HG02763 (cell line): ENCODE results near the gene ZNF428.
"Not testable (repeated sequence)": the region's sequence is repeated elsewhere in the genome, so short reads cannot be mapped to it uniquely, and the experiment has no call there.

Experiments used
- ATAC-seq: cut with Tn5 transposase; IDR thresholded peaks from one replicate; pipeline ENCODE4 v1.9.1; 2021; ENCODE audit warnings: mild to moderate bottlenecking, moderate library complexity; ENCODE audit not compliant: unreplicated experiment

ZNF428 gene

DNA sequence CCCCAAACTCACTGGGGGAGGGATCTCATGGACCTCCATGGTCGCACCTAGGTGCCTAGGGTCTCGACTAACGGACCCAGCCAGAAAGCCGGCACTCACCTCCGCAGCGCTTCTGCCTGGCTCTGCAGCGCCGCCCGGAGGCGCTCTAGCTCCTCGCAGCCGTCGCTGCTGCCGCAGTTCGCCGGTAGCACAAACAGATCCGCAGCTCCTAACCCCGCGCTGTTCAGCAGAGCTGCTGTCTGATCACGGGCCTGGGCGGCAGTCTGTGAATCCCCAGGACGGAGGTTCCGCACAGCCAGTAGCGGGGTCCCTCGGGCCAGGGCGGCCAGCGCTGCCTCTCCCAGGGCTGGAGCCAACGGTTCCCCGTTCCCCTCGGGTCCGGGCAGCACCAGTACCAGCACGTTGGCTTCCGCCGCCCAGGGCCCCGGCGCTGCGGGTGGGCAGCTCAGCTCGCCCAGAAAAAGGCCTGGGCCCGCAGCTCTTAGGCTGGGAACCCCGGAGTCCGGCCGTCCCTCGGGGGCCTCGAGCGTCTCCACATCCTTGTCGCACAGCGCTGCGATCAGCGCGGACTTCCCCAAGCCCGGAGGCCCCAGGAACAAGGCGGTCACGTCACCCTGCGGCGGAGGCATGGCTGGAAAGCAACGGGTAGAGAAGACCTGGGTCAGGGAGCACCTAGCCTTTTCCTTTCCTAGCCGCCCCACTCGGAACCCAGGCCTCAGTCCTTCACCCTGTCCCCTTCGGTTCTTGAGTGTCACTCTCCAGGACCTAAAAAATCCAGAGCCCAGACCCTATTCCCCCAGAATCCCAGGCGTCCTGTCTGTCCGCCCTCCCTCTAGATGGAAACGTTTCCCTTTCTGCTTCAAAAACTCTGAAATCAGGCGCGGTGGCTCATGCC, 24.5 kb downstream of the ZNF428 start:
- no peak for ATAC-seq

DNA sequence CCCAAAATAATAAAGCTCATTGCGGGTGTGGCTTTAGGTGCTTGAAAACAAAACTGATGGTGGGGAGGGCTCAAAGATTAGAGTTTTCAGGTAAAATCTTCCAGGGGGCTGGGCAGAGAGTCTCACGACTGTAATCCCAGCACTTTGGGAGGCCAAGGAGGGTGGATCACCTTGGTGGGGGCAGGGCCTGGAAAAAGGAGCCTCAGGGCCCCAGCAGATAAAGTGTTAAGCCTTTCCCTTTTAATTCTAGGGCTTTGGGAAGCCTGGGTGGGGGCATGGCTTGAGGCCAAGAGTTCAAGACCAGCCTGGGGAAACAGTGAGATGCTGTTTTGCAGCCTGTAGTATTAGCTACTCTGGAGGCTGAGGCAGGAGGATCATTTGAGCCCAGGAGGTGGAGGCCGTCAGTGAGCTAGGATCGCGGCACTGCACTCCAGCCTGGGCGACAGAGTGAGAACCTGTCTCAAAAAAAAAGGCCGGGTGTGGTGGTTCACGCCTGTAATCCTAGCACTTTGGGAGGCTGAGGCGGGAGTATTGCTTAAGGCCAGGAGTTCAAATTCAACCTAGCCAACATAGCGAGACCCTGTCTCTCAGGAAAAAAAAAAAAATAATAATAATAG, 25.2 kb downstream of the ZNF428 start:
- ATAC-seq, result no peak

DNA sequence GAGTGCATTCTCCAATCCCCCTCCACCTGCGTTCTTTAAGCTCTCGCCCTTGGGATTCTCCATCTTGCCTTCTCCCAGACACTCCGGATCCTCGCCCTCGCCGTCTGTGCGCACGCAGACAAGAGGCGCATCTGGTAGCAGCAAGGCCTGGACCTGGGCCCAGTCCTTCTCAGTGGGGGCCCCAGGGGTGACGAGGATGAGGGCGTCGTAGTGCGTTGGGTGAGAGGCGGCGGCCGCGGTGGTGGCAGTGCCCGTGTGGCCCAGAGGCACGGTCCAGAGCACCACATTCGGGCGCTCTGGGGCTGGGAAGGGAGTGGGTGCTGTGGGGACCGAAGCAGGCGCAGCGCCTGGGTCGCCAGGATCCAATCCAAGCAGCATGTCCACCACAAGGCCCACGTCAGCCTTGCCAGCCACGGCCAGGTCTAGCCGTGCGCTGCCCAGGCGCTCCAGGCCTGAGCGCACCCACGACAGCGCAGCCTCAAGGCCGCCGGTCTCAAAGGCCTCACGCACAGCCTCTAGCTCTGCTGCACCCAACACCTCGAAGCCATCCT, 26.6 kb downstream of the ZNF428 start:
- ATAC-seq, result no peak

DNA sequence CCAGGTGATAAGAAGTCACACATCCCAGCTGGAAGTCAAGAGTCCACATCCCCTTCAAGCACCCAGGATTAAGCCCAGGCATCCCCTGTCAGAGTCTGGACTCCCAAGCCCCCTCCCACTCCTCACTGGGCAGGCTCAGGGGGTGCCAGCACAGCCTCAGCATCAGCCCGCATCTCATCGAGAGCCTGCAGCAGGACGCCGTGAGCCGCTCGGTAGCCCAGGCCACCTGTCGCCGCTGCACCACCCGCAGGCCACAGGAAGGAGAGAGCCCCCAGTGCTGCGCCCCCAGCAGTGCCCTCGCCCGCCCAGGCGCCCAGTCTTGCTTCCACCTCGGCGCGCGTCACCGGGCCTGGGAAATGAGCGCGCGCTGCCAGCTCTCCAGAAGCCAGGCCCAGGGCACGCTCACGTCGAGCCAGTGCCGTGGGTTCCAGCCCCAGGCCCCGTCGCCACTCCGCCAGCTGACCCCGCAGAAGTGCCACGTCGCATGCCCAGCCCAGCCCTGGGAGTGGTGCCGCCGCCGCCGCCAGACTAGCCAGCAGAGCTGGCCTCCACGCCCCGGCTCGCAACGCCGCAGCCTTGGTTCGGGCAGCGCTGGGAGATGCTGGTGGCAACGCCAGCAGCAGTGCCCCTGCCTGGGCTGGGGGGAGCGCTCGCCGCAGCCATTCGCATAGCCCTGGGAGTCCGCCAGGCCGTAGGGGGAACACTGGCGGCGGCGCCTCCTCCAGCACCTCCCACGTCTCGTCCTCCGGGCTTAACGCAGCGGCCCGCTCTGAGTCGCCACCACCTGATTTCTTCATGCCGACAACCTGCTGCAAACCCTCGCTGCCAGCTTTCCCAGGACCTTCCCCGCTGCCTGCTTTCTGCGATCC, 27.3 kb downstream of the ZNF428 start:
- no peak for ATAC-seq

DNA sequence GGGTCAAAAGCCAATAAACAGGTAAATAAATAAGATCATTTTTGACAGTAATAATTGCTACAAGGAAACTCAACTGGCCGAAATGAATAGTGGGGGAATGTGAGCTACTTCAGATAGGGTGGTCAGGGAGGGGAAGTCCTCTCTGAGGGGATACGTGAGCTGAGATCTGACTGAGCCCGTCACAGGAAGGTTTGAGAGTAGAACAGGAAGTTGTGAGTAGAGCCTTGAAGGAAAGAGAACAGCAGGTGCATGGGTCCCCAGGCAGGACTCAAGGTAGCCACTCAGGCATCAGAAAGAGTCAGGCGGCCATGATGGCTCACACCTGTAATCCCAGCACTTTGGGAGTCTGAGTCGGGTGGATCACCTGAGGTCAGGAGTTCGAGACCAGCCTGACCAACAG, 29.8 kb downstream of the ZNF428 start:
- no peak for ATAC-seq

DNA sequence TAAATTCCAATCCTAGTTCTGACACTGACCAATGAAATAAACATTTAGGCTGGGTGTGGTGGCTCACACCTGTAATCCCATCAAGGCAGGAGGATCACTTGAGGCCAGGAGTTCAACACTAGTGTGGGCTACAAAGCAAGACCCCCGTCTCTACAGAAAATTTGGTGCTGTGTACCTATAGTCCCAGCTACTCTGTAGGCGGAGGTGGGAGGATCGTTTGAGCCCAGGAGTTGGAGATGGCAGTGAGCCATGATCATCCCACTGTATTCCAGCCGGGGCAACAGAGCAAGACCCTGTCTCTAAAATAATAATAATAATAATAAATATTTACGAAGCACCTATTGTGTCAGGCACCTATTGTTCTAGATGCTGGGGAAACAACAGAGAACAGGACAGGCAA, 30.2 kb downstream of the ZNF428 start:
- ATAC-seq, result no peak

DNA sequence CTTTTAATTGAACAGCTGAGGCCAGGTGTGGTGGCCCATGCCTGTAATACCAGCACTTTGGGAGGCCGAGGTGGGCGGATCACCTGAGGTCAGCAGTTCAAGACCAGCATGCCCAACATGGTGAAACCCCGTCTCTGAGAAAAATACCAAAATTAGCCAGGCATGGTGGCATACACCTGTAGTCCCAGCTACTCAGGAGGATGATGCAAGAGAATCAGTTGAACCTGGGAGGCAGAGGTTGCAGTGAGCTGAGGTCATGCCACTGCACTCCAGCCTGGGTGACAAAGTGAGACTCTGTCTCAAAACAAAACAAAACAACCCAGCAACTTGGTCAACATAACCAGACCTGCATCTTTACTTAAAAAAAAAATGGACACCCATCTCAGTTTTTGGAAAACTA, 32.4 kb downstream of the ZNF428 start:
- ATAC-seq, result not testable (repeated sequence)

DNA sequence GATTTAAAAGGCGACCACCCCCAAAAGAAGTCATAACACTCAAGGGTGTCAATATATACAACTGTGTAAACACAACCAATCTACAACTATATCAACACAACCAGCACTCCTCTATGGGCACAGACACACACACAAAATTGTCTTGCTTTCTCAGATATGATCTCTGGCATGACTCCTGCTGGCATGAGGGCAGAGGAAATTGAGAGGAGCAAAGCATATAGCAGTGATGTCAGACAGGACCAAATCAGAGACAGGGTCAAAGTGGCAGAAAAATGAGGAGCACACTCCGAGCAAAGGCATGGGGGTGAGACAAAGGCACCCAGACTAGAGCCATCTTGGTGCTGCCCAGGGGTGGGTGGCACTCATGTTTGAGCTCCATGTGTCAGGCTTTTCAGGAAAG, 33.1 kb downstream of the ZNF428 start:
- ATAC-seq, result no peak

DNA sequence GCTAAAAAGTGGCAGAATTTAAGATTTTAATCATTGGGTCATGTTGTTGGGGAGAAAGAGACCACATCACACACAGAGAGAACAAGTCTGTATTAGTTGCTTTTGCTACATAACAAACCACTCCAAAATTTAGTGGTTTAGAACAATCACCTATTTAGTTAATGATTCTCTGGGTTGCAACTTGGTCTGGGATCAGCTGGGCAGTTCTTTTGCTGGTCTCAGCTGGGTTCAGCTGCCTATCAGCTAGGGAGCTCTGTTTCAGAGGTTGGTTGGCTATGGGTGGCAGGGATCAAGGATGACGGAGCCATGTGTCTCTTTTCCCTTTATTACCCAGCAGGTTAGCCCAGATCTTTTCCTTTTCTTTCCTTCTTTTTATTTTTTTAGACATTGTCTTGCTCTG, 34.9 kb downstream of the ZNF428 start:
- ATAC-seq, result no peak

DNA sequence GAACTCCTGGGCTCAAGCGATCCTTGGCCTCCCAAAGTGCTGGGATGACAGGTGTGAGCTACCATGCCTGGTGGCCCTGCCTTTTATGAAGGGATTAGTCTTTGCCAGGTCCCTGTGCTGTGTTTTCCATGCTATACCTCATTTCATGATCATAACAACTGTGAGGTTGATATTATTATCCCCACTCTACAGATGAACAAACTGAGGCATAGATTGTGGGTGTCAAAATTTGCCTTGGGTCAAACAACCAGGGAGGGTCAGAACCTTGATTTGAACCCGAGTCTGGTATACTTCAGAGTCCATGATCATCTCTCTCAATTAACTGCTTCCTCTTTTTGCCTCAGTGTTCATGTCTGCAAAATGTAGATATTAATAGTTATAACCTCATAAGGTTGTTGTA, 36.9 kb downstream of the ZNF428 start:
- ATAC-seq, result no peak

DNA sequence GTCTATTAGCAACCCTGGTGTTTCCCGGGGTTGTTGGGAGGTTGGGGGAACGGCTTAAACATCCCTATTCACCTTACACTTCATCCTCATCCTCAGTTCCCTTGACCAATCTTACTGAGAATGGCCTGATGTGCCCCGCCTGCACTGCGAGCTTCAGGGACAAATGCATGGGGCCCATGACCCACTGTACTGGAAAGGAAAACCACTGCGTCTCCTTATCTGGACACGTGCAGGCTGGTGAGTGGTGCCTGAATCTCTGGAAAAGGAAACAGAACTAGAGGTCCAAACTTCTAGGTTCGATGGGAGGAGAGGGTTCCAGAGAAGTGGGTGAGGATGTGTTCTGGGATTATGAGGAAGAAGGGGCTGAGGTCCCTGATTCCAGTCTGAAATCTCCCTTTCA, 38.0 kb downstream of the ZNF428 start:
- ATAC-seq, result no peak

DNA sequence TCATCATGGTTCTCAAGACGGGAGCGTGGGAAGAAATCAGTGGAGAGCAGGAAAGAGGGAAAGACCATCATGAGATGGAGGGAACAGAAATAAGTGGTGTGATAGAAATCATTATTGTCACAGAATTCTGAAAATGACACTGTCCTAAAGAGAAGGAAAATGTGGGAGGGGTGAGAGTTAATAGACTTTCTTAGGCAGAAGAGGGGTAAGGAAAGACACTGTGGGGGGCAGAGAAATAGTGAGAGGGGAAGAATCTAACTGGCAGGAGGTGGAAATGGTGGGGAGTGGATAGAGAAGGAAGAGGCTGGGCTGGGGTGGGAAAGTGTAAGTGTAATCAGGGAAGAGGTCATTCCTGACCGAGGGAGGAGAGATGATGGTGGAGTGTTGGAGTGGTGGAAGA, 40.6 kb downstream of the ZNF428 start:
- no peak for ATAC-seq

DNA sequence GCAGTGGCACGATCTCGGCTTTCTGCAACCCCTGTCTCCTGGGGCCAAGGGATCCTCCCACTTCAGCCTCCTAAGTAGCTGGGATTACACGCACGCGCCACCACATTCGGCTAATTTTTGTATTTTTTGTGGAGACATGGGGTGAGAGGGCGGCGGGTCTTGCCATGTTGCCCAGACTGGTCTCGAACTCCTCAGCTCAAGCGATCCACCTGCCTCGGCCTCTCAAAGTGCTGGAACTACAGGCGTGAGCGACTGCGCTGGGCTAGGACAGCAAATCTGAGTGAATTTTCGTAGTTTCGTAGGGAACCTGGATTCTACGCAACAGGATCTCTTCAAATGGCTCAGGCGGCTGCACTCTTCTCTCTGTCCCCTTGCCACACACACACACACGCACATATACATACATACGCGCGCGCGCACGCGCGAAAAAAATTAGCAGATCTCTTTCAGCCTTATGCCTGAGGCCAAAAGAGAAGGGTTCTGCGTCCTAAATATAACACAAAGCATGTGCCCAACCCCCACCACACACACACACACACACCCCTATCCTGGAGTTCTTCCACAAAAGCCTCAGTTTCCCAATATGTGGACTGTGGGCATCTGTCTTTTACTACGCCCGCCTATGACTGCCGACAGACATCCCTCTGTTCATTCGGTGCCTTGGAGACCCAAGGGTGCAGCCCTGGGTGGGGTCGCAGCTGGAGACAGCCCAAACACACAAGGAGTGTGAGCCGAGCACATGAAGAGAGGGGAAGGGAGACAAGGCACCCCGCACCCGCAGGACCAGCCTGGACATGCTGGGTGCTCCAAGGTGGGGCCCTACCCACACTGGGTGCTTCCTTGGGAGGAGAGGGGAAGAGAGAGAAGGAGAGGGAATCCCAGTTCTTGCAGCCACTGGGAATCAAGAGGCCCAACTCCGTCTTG, 43.2 kb downstream of the ZNF428 start:
- no peak for ATAC-seq

DNA sequence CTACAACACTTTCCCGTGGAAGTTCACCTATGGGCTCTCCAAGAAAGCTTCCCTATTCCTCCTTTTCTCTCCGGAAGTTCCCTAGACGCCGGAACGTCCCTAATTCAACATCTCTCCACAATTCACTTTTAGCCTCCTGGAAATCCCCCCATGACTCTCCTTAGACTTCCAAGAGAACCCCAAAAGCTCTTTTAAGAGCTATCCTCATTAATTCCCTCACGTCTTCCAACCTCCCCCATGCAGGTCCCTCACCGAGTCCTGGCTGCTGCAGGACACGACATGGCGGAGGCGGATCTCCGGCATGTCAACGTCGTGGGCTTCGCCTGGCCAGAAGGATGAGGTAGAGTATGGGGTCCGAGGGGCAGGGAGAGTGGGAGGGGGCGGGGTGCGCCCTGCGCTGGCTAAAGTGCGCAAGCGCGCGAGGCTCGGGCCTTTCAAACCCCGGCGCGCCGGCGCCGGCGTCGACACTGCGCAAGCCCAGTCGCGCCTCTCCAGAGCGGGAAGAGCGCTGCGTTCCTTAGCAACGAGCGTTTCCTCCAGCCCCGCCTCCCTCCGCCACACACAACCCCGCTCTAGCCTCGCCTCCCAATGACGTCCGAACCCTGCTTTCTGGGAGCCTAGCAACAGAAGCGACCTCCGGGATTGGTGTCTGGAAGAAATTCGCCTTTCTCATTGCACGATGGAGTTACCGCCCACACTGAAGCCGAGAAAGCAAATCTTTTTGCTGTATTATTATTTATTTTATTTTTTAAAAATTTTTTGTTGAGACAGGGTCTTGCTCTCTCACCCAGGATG, 44.1 kb downstream of the ZNF428 start, which contains the start of the genes PINLYP and XRCC1:
PINLYP (plus strand) TSS at position 646 of the 795 bp plus-strand sequence. CDS start 1,391 bp downstream, outside the sequence.
XRCC1 (minus strand) TSS at position 372 of the 795 bp plus-strand sequence; CDS start at position 303, 69 bp downstream.
- peak; percentile 95 for ATAC-seq

DNA sequence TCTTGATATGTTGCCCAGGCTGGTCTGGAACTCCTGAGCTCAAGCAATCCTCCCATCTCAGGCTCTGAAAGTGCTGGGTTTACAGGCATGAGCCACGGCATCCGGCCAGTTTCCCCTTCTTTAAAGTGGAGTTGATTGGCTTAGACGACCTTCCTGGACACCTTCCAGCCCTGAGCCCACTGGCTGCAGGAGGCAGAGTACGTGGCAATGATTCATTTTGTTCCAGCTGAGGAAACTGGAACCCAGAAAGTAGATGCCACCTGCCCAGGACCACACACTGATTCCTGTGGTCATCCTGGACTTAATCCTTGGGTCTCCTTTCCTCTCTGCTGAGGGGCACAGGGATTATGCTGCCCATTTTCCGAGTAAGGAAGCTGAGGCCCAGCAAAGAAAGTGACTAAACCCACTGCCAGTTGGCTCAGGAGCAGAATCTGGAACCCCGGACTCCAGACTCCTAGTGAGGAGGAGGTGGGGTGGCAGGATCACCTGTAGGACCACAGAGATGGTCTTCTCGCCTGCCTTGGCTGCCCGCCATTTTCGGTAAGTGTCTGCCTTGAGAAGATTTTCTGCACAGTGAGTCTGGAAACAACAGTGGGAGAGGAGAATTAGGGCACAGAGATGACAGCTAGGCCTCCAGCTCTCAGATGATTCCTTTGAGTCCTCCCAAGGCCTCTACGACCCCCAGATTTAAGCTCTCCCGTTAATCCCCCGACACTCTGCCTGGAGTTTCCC, 44.8 kb downstream of the ZNF428 start:
- no peak for ATAC-seq

DNA sequence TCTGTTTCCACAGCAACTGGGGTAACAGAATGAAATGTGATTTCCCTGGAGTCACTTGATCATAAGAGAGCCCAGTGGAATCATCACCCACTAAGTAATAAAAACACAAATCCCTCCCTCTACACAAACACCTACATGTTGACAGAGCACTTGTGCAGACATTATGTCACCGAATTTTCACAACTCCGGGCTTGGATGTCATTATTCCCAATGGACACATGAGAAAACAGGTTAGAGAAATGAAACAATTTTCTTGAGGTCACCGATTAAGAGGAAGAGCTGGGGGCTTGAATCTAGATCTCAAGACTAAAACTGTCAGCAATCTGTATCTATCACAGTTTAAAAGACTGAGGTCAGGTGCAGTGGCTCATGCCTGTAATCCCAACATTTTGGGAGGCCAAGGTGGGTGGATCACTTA, 47.2 kb downstream of the ZNF428 start:
- no peak for ATAC-seq

DNA sequence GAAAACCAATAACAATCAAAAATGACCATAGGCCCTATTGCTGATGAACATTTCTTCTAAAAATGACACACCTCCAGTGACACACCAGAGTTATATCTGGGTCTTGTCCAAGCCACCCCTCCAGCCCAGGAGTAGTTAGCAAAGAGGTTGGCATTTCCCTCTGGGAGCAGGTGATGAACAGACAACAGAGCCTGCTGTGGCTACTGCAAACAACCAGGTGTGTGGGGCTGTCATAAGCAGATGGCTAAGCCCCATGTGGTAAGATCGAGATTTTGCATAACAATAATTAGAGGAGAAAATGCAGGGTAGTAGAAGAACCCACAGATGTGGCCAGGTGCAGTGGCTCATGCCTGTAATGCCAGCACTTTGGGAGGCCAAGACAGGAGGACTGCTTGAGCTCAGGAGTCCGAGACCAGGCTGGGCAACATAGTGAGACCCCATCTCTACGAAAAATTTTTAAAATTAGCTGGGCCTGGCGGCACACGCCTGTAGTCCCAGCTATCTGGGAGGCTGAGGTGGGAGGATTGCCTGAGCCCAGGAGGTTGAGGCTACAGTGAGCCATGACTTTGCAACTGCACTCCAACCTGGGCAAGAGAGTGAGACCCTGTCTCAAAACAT, 49.1 kb downstream of the ZNF428 start:
- no peak for ATAC-seq

DNA sequence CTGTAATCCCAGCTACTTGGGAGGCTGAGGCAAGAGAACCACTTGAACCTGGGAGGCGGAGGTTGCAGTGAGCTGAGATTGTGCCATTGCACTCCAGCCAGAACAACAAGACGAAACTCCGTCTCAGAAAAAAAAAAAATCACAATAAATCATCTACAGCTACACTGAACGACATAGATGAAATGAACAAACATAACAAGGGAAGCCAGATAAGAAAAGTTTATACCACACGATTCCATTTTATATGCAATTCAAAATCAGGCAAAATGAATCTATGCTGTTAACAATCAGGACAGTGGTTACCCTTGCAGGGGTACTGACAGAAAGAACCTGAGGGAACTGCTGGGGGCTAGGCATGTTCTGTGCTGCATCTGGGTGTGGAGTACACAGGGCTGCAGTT, 49.8 kb downstream of the ZNF428 start:
- no peak for ATAC-seq
